Measurements from ENCODE around the gene LTBP3. TPM values are rescaled to one million over a fixed set of nuclear protein-coding genes. Genes with fewer than 3 reads are reported as not detected.

LTBP3 gene
- total and polyA plus RNA-seq, 8 donors: 70.8 to 322 (median 239) TPM

- Histone ChIP-seq H3K4me3 (no peak overlapping the region), H3K4me1 (peaks cover 6 to 38% of the 10 kb centered on the region in 2 donors), H3K27me3 (no peaks in the 10 kb centered on the region), H3K9me3 (no peaks in the 10 kb centered on the region), H3K27ac (peak overlapping the region in 1 of 2 donors; percentile 23), H3K36me3 (peaks cover 0 to 78% of the 10 kb centered on the region in 2 donors)
- no peak for DNase-seq
- intact Hi-C loops (cut with DNase I): loop anchor here in 1 of 2 donors (10.0 kb wide), 1 partner anchor 50 kb away; no protein-coding TSS in a partner anchor
- ATAC-seq: no peak
- TF ChIP-seq CTCF (IDR thresholded peaks at IDR 0.05): no peak
Observed at GRCh38 chr11:65595131-65595530, 37.0 kb upstream of the LTBP3 start.

- Histone ChIP-seq H3K36me3 (peaks cover 0 to 78% of the 10 kb centered on the region in 2 donors), H3K4me3 (no peak overlapping the region), H3K27ac (peak overlapping the region in 1 of 2 donors; percentile 11), H3K27me3 (no peaks in the 10 kb centered on the region), H3K4me1 (peaks cover 6 to 46% of the 10 kb centered on the region in 2 donors), H3K9me3 (no peaks in the 10 kb centered on the region)
- TF ChIP-seq CTCF (IDR thresholded peaks at IDR 0.05): peak; percentile 22 to 57
- ATAC-seq (peak; percentile 28), DNase-seq (no peak)
- intact Hi-C loops (cut with DNase I): loop anchor here in 1 of 2 donors (10.0 kb wide), 1 partner anchor 49 kb away; no protein-coding TSS in a partner anchor
Observed at GRCh38 chr11:65593518-65594414, 35.6 kb upstream of the LTBP3 start.

GRCh38 chr11:65592858-65593517 is 34.8 kb upstream of the LTBP3 start:
- H3K36me3 ChIP-seq: peaks cover 0 to 72% of the 10 kb centered on the region in 2 donors
- DNase-seq: no peak
- peak overlapping the region in 1 of 2 donors; percentile 69 for H3K27ac ChIP-seq

GRCh38 chr11:65591939-65592857 is 34.0 kb upstream of the LTBP3 start:
- Histone ChIP-seq H3K27me3 (no peaks in the 10 kb centered on the region), H3K9me3 (no peaks in the 10 kb centered on the region), H3K4me3 (peak overlapping the region in 1 of 2 donors; percentile 9), H3K4me1 (peaks cover 14 to 61% of the 10 kb centered on the region in 2 donors), H3K36me3 (peaks cover 0 to 69% of the 10 kb centered on the region in 2 donors), H3K27ac (peak overlapping the region; percentile 53 to 69)
- ATAC-seq (peak; percentile 49), DNase-seq (no peak)
- TF ChIP-seq CTCF (IDR thresholded peaks at IDR 0.05): no peak
- intact Hi-C loops (cut with DNase I): loop anchor here in 1 of 2 donors (10.0 kb wide), 1 partner anchor 47 kb away; no protein-coding TSS in a partner anchor

More at GRCh38 chr11:65592858-65593517, 34.8 kb upstream of the LTBP3 start:
- no peaks in the 10 kb centered on the region for H3K9me3 ChIP-seq
- H3K27me3 ChIP-seq: no peaks in the 10 kb centered on the region
- H3K4me3 ChIP-seq: no peak overlapping the region
- intact Hi-C loops (cut with DNase I): loop anchor here in 1 of 2 donors (10.0 kb wide), 1 partner anchor 48 kb away; no protein-coding TSS in a partner anchor
- no peak for TF ChIP-seq CTCF (IDR thresholded peaks at IDR 0.05)
- peaks cover 9 to 53% of the 10 kb centered on the region in 2 donors for H3K4me1 ChIP-seq
- ATAC-seq: no peak

Measured in left lung (tissue), 10 donors.